GM23248 (cell line): ENCODE measurements around the gene HOMER2. TPM values are rescaled to one million over a fixed set of nuclear protein-coding genes. Genes with fewer than 3 reads are reported as not detected.

ENCODE experiments used
- DNase-seq: peaks from one replicate; pipeline ENCODE4 v3.0.0-alpha.2; 2015
- H2AFZ ChIP-seq: fragments of 200-600 bp; sonication (generic); 2 replicates; pipeline ENCODE4 v1.6.1; 2016; ENCODE audit warnings: antibody characterized with exemption
- H3F3A ChIP-seq: fragments of 200-600 bp; sonication (generic); 2 replicates; pipeline ENCODE4 v1.6.1; 2016; ENCODE audit warnings: mild to moderate bottlenecking, antibody characterized with exemption, mixed run types; ENCODE audit not compliant: insufficient read depth
- H3K27ac ChIP-seq: fragments of 200-600 bp; sonication (generic); 2 replicates; pipeline ENCODE4 v1.5.1; 2016; ENCODE audit warnings: mild to moderate bottlenecking
- H3K27me3 ChIP-seq: fragments of 200-600 bp; sonication (generic); replicated peaks from 2 replicates; pipeline ENCODE4 v1.6.1; 2016; ENCODE audit warnings: mild to moderate bottlenecking; ENCODE audit not compliant: insufficient read depth
- H3K36me3 ChIP-seq: fragments of 200-600 bp; sonication (generic); 2 replicates; pipeline ENCODE4 v1.6.1; 2016; ENCODE audit warnings: low read depth, mild to moderate bottlenecking
- H3K4me1 ChIP-seq: fragments of 200-600 bp; sonication (generic); 2 replicates; pipeline ENCODE4 v1.6.1; 2016; ENCODE audit warnings: mild to moderate bottlenecking; ENCODE audit not compliant: insufficient read depth
- H3K4me2 ChIP-seq: fragments of 200-600 bp; sonication (generic); one replicate; pipeline ENCODE4 v1.6.1; 2016; ENCODE audit warnings: mild to moderate bottlenecking; ENCODE audit not compliant: unreplicated experiment
- H3K4me3 ChIP-seq: fragments of 200-600 bp; sonication (generic); 2 replicates; pipeline ENCODE4 v1.5.1; 2016; ENCODE audit warnings: mild to moderate bottlenecking
- H3K79me2 ChIP-seq: fragments of 200-600 bp; sonication (generic); 2 replicates; pipeline ENCODE4 v1.6.1; 2016; ENCODE audit warnings: mild to moderate bottlenecking; ENCODE audit not compliant: insufficient read depth
- H3K9ac ChIP-seq: fragments of 200-600 bp; sonication (generic); 2 replicates; pipeline ENCODE4 v1.6.1; 2016; ENCODE audit warnings: mild to moderate bottlenecking
- H3K9me2 ChIP-seq: fragments of 200-600 bp; sonication (generic); 2 replicates; pipeline ENCODE4 v1.6.1; 2016; ENCODE audit warnings: mixed run types, mild to moderate bottlenecking, moderate library complexity; ENCODE audit not compliant: insufficient read depth
- H3K9me3 ChIP-seq: fragments of 200-600 bp; sonication (generic); one replicate; pipeline ENCODE4 v1.6.1; 2017; ENCODE audit warnings: low read depth
- H4K20me1 ChIP-seq: fragments of 200-600 bp; sonication (generic); 2 replicates; pipeline ENCODE4 v1.6.0; 2016; ENCODE audit not compliant: insufficient read depth
- EZH2 ChIP-seq: fragments of 200-600 bp; sonication (generic); IDR thresholded peaks from 2 replicates; pipeline ENCODE4 v1.6.1; 2018; ENCODE audit warnings: antibody characterized with exemption, mild to moderate bottlenecking; ENCODE audit not compliant: insufficient read depth, poor library complexity, severe bottlenecking
- EZH2phosphoT487 ChIP-seq: fragments of 200-600 bp; sonication (generic); IDR thresholded peaks from 2 replicates; pipeline ENCODE4 v1.6.1; 2018; ENCODE audit warnings: antibody characterized with exemption, moderate library complexity, mild to moderate bottlenecking, low read depth; ENCODE audit not compliant: insufficient read depth
- WGBS, 2 experiments: methylation state at CpG; one replicate each; pipeline ENCODE4 v1.1.6; 2015 to 2017; ENCODE audit warnings: low lambda C conversion rate in 2 of 2, low coverage in 1 of 2; ENCODE audit errors: missing lambda C conversion rate in 2 of 2; 5-methylcytosine and 5-hydroxymethylcytosine counted together
- in situ Hi-C: fragments of 300-500 bp; cut with MboI; formaldehyde crosslinking; loops from 2 replicates; pipeline ENCODE4 v1.15.0; 2020
- polyA plus RNA-seq: library from polyadenylated mRNA; unstranded; fragments of >200 nt; fragmentation: Nextera tagmentation; extraction: Ambion mirVana; gene quantifications from 2 replicates; pipeline ENCODE4 v1.2.1, GENCODE V29; 2016
- total RNA-seq: library from RNA; depleted of rRNA; stranded (reverse); fragments of >200 nt; shearing (Covaris generic); gene quantifications from 2 replicates; pipeline ENCODE4 v1.2.3, GENCODE V29; 2014

The HOMER2 gene
- total and polyA plus RNA-seq, 2 experiments from 2014 or later, result 9.0 to 17.0 TPM

- no peak for DNase-seq
- Histone ChIP-seq H3K27me3 (no peaks in the 10 kb centered on the region), H3K4me3 (no peak overlapping the region), H3K36me3 (peaks cover 5% of the 10 kb centered on the region; the same call in 1 of the 2 replicates), H3K9me3 (no peaks in the 10 kb centered on the region), H3K79me2 (peaks cover 36% of the 10 kb centered on the region), H3F3A (peaks cover 29% of the 10 kb centered on the region), H3K4me2 (peak overlapping the region; percentile 79), H3K9me2 (no peaks in the 10 kb centered on the region), H3K4me1 (0 out of 2 replicates have a peak, but pooled peaks cover 20% of the 10 kb centered on the region), H4K20me1 (no peaks in the 10 kb centered on the region), H3K9ac (no peak overlapping the region), H2AFZ (peak overlapping the region; percentile 50; the same call in 1 of the 2 replicates), H3K27ac (no peak overlapping the region)
- no peak for TF ChIP-seq EZH2phosphoT487
- no peak for TF ChIP-seq EZH2
- in situ Hi-C loops, result no loop called here
- WGBS, 2 experiments, result 61 to 66% methylated on average over 9 of the region's 9 CpGs
These were observed 143.9 kb downstream of the HOMER2 start for GRCh38 chr15:82808634-82809041.

GRCh38 chr15:82807920-82808633, 144.4 kb downstream of the HOMER2 start:
- Histone ChIP-seq H3K9me3 (no peaks in the 10 kb centered on the region), H3K9ac (no peak overlapping the region), H3K4me2 (no peak overlapping the region), H3K4me3 (no peak overlapping the region), H3K4me1 (0 out of 2 replicates have a peak, but pooled peaks cover 17% of the 10 kb centered on the region), H4K20me1 (no peaks in the 10 kb centered on the region), H3K27ac (no peak overlapping the region), H3K79me2 (peaks cover 31% of the 10 kb centered on the region), H3K36me3 (peaks cover 2% of the 10 kb centered on the region; the same call in 1 of the 2 replicates), H2AFZ (no peak overlapping the region; the same call in 1 of the 2 replicates), H3K27me3 (no peaks in the 10 kb centered on the region), H3K9me2 (no peaks in the 10 kb centered on the region), H3F3A (peaks cover 25% of the 10 kb centered on the region)
- 75 to 82% methylated on average over 10 to 11 of the region's 11 CpGs for WGBS, 2 experiments
- no peak for TF ChIP-seq EZH2phosphoT487
- no peak for TF ChIP-seq EZH2
- no peak for DNase-seq
- in situ Hi-C loops, result no loop called here

GRCh38 chr15:82805994-82806406, 146.5 kb downstream of the HOMER2 start, which contains the start of gene FSD2:
FSD2 (minus strand) TSS chr15:82806069; CDS start chr15:82787390, 18,679 bp downstream.
- no peak for TF ChIP-seq EZH2phosphoT487
- no peaks in the 10 kb centered on the region for H3K36me3 ChIP-seq
- 0 out of 2 replicates have a peak, but pooled peaks cover 3% of the 10 kb centered on the region for H3K4me1 ChIP-seq
- H3K27me3 ChIP-seq, result no peaks in the 10 kb centered on the region
- in situ Hi-C loops, result no loop called here
- no peak for DNase-seq
- H4K20me1 ChIP-seq, result no peaks in the 10 kb centered on the region
- peaks cover 5% of the 10 kb centered on the region for H3F3A ChIP-seq
- 51 to 53% methylated on average over 2 of the region's 2 CpGs for WGBS, 2 experiments
- H3K79me2 ChIP-seq, result peaks cover 10% of the 10 kb centered on the region
- no peak within 1 kb of the TSS for H3K27ac ChIP-seq
- no peak within 1 kb of the TSS for H3K9ac ChIP-seq
- H3K4me2 ChIP-seq, result no peak within 1 kb of the TSS
- H3K9me3 ChIP-seq, result no peaks in the 10 kb centered on the region
- no peaks in the 10 kb centered on the region for H3K9me2 ChIP-seq
- no peak within 1 kb of the TSS for H3K4me3 ChIP-seq
- H2AFZ ChIP-seq, result no peak within 1 kb of the TSS

- Histone ChIP-seq H3F3A (no peaks in the 10 kb centered on the region), H4K20me1 (no peaks in the 10 kb centered on the region), H2AFZ (no peak overlapping the region), H3K79me2 (no peaks in the 10 kb centered on the region), H3K27ac (no peak overlapping the region), H3K4me1 (0 out of 2 replicates have a peak, but pooled peaks cover 3% of the 10 kb centered on the region), H3K9ac (no peak overlapping the region), H3K27me3 (no peaks in the 10 kb centered on the region), H3K4me2 (no peak overlapping the region), H3K9me2 (no peaks in the 10 kb centered on the region), H3K9me3 (no peaks in the 10 kb centered on the region), H3K36me3 (no peaks in the 10 kb centered on the region), H3K4me3 (no peak overlapping the region)
- TF ChIP-seq EZH2phosphoT487, result no peak
- TF ChIP-seq EZH2, result no peak
- WGBS, 2 experiments, result 71 to 79% methylated on average over 1 of the region's 1 CpG
- in situ Hi-C loops, result no loop called here
- DNase-seq, result no peak
These were observed 148.0 kb downstream of the HOMER2 start for GRCh38 chr15:82804575-82804949.
